HuH-7.5 (cell line): ENCODE data around the gene INTS7.

ENCODE experiments used
- DNase-seq: peaks from one replicate; pipeline ENCODE4 v3.0.0; 2011; ENCODE audit warnings: low spot score

Gene INTS7, protein sequence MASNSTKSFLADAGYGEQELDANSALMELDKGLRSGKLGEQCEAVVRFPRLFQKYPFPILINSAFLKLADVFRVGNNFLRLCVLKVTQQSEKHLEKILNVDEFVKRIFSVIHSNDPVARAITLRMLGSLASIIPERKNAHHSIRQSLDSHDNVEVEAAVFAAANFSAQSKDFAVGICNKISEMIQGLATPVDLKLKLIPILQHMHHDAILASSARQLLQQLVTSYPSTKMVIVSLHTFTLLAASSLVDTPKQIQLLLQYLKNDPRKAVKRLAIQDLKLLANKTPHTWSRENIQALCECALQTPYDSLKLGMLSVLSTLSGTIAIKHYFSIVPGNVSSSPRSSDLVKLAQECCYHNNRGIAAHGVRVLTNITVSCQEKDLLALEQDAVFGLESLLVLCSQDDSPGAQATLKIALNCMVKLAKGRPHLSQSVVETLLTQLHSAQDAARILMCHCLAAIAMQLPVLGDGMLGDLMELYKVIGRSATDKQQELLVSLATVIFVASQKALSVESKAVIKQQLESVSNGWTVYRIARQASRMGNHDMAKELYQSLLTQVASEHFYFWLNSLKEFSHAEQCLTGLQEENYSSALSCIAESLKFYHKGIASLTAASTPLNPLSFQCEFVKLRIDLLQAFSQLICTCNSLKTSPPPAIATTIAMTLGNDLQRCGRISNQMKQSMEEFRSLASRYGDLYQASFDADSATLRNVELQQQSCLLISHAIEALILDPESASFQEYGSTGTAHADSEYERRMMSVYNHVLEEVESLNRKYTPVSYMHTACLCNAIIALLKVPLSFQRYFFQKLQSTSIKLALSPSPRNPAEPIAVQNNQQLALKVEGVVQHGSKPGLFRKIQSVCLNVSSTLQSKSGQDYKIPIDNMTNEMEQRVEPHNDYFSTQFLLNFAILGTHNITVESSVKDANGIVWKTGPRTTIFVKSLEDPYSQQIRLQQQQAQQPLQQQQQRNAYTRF

DNA sequence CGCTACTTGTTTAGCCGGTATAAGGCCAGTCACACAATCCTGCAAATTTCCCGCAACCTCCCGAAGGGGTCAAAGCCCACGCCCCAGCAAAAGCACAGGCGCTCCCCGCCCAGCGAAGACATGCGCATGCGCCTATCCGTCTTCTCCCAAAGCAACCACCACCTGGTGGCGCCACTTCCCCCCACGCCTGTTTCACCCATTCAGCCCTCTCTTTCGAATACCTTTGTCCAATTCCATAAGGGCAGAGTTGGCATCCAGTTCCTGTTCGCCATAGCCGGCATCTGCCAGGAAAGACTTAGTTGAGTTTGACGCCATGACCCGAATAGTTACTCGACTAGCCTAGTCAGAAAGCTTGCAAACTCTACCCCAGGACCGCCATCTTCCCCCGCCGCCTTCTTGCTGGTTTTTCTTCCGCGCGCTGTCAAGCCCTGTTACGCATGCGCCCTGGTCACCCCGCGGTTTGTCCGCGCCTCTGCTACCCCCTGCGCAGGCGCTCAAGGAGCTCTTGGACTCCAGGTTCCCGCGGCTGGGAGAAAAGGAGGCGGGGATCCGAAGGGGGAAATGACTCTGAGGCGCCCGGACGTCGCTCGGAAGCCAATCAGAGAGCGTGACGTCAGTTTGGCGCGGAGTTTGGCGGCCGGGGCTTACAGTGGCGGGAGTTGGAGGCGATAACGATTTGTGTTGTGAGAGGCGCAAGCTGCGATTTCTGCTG is at the start of gene INTS7, which contains the start of gene DTL:
Gene INTS7, minus strand, starts transcription at position 435 of the 712 bp plus-strand sequence. Its CDS starts 120 bp downstream, at position 315.
Gene DTL, plus strand, starts transcription at position 626 of the 712 bp plus-strand sequence. CDS start 143 bp downstream, outside the sequence.
- DNase-seq = peak; percentile 83

DNA sequence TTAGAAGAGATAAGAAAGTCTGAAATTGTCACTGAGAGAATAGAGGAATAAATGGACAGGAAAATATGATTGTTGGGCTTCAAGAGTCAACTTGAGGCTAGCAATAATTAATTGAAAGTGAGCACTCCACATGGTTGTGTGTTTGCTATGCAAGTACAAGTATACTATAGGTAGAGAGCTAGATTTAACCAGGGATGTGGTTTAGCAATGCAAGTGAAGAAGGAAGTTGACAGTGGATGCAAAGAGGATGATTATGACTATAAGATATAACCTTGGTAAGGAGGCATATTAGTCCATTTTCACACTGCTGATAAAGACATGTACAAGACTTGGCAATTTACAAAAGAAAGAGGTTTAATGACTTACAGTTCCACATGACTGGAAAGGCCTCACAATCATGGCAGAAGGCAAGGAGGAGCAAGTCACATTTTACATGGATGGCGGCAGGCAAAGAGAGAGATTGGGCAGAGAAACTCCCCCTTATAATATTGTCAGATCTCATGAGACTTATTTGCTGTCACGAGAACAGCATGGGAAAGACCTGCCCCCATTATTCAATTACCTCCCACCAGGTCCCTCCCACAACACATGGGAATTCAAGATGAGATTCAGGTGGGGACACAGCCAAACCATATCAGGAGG is 47.5 kb upstream of the INTS7 start:
- DNase-seq = no peak

DNA sequence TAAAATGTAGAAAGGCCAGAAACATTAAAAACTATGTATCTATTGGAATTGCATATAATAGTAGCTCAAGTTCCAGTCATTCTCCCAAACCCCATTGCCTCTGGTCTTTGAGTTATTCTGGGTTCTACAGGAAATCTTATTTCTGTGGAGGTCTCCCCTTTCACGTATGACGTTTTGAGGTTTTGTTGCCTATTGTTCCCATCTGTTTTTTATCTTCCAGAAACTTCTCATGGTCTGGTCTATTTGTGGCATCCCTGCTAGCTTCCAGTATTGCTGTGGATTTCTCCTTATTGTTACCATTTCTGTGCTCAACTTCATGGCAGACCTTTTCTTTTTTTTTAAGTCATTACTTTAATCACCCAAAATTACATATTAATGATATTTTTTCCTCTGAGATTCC is 43.5 kb upstream of the INTS7 start:
- no peak for DNase-seq

DNA sequence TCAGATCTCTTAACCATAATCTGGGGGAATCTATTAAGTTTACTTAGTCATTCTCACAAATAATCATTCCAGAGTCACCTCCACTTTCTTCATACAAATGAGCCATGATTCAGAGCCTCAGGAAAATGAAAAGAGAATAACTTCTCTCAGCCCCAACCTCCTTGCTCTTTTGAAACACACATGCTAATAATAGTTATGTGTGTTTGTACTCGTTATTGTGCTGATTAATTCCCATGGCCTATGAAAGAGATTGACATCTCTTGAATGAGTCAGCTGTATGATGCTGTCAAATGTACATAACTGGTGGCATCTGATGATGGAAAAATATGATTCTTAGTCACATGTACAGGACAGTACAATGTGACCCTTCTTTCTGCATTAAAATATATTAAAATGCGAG is 41.7 kb upstream of the INTS7 start:
- no peak for DNase-seq

DNA sequence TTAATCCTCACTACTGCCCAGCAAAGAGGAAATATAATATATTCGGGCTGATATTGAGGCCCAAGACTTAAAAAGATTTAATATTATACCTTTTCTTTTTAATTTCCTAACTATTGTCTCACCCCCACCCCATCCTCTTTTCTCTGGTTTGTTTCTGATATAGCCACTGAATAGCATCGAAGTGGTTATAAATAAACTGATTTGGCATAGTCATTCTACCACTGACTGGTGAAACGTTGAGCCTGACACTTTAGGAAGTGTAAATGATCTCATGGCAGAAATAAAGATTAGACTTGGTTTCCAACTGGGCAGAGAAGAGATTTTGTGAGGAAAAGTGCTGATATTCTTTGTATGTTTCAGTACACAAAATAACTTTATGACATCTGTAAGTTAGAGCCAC is 39.5 kb upstream of the INTS7 start:
- no peak for DNase-seq

DNA sequence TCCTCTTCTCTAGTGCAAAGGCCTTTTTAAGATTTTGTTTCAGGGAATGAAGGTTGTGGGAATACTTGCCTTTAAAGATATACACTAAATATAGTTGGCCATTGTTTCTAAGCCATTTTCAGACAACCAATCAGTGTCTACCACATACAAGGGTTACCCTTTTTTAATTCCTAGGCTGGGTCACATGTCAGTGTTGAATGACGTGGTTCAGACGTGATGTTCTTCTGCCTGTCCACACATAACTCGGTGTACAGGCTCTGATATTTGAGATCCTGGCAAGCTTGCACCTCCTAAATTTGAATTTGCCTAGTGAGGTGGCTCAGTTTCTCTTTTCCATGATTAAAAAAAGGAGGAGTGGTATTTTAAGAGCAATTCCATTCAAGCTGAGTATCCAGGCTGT is 39.0 kb upstream of the INTS7 start:
- no peak for DNase-seq

DNA sequence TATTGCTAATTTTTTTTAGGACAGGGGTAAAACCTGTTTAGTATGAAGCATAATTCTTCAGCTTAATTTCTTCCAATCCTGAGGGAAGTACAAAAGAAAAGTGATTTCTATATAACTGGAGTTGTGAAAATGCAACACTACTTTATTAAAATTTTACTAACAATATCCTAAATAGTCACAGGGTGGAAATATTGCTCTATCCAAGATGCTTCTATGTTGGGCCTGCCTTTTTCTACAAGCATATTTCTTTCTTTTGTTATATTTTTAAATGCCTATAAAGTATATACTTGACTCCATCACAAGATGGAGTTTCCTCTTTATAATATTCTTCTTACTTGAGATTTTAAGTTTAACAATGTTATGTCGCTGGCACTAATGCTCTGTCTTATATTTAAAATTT is 38.1 kb upstream of the INTS7 start:
- DNase-seq = no peak

DNA sequence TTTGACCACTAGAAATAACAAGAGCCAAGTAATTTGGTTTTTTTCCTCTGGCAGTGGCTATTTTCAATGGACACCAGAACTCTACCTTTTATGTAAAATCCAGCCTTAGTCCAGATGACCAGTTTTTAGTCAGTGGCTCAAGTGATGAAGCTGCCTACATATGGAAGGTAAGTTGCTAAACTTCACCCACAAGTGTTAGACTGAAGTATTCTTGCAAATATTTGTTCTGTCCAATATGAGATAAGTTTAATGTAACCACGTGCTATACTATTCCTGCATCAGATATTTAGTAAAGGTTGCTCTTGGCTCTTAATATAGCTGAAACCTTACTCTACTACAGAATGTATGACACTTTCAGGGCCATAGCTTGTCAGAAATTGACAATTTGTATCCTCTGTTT is 36.7 kb upstream of the INTS7 start:
- DNase-seq = no peak

DNA sequence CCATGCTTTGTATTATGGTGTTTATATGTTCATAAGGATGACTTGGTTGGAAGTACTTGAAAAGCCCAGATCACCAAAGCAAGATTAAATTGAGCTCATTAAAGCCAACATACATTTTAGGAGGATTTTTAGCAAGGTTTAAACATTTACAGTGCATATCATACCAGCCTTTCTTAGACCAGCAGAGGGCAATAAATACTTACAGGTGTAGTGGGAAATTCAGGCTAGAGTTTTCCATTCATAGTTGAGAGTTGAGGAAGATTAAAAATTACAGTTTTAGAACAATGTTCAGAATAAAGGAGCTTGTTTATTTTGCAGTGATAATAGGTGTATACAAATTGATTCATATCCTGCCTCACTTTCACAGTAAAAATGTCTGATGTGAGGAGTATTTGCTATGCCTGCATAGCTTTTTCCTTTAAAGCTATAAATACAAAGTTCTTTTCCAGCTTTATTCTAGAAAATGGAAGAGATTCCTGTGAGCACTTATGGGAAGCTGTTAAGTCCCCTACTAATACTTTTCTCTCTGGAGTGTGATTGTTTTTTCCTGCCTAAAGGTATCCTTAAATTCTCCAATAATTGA is 35.5 kb upstream of the INTS7 start:
- no peak for DNase-seq

DNA sequence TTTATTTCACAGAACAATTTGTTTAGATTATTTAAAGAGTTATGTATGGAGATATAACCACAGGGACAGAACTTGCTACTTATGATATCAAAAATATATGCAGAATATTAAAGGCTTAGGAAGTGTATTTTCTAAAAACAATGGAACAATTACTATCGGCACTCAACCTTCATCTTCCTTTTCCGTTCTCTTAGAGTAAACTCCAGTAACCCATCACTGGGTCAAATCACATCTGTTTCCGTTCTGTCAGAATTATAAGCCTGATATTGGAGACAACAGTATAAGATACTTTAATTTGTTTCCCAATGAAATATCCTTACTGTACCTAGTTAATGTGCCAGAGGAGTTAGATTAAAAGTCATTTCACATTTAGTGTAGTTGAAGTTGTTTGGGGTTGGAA is 32.4 kb upstream of the INTS7 start:
- DNase-seq = no peak

DNA sequence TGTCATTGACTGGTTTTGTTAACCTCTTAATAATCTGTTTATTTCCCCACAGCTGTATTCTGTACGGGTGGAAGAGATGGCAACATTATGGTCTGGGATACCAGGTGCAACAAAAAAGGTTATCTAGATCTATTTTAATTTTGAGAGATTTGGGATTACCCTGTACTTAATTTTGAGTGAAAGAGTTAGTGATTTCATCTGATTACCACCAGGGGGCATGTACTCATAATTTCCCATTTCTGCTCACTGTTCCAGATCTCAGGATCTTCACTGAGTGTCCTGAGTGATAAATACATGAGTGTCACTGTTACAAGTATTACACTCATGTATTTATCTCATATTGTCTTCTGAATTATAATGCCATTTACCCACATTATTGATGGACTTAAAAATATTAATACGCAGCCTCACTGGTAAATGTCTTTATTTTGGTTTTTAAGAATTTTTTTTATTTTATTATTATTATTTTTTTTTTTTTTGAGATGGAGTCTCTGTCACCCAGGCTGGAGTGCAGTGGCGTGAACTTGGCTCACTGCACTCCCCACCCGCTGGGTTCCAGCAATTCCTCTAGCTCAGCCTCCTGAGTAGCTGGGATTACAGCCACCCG is 27.6 kb upstream of the INTS7 start:
- no peak for DNase-seq

DNA sequence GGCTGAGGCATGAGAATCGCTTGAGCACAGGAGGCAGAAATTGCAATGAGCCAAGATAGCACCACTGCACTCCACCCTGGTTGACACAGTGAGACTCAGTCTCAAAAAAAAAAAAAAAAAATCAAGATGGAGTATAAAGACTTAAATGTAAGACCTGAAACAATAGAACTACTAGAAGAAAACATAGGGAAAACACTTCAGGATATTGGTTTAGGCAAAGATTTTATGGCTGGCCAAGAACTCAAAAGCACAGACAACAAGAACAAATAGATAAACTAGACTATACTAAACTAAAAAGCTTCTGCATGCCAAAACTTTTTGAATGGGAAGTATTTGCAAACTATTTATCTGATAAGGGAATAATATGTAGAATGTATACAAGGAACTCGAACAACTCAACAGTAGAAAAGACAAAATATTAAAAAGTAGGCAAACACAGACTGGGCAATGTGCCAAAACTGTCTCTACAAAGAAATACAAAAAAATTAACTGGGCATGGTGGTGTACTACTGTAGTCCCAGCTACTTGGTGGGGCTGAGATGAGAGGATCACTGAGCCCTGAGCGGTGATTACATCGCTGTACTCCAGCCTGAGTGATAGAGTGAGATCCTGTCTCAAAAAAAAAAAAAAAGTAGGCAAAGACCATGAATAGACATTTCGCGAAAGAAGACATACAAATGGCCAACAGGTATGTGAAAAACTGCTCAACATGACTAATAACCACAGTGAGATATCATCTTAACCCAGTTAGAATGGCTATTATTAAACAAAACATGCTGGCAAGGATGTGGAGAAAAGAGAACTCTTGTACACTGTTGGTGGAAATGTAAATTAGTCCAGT is 25.5 kb upstream of the INTS7 start:
- no peak for DNase-seq

DNA sequence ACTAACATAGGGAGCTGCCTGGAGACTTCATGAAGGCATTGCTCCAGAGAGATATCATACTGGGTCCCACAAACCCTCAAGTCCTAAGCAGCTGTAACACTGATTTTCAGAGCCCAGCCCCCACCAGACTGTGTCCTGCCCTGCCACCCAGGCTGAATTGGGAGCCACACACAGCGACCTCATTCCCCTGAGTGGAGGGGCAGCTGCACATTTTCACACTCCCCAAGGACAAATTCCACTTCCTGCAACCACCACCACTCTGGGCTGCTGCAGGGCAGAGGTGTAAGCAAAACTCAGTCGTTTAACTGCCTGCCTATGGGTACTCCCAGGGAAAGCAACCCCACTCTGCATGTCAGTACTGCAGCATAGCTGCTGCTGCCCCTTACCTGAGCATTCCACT is 20.0 kb upstream of the INTS7 start:
- no peak for DNase-seq

DNA sequence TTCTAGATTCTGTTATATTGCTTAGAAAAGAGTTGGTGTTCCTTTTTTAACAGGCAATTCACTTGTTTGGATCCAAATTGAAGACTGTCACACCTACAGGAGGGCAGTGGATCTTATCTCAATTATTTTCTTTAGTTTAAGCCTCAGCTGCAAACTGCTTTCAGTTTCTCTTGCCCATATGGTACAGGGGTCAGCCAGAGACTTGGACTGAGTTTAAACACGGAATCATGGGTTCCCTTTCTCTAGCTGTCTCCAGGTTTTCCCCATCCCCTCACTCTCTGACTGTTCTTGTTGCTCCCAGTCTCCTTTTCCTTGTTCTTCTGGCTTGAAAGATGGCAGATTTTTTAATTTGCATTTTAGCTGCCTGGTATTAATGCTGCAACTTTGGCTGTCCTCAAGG is 18.6 kb upstream of the INTS7 start:
- no peak for DNase-seq

DNA sequence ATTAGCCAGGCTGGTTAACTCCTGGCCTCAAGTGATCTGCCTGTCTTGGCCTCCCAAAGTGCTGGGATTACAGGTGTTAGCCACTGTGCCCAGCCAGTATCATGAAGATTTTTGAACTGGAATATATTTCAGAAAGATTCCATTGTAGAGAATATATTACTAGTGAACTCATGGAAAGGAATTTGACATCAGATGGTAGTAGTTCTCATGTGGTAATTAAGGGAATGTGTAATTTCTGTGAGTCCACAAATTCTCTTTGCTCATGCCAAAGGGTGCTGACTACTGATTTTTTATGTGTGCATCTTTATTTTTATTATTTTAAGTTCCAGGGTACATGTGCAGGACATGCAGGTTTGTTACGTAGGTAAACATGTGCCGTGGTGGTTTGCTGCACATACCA is 10.6 kb upstream of the INTS7 start:
- DNase-seq = no peak

DNA sequence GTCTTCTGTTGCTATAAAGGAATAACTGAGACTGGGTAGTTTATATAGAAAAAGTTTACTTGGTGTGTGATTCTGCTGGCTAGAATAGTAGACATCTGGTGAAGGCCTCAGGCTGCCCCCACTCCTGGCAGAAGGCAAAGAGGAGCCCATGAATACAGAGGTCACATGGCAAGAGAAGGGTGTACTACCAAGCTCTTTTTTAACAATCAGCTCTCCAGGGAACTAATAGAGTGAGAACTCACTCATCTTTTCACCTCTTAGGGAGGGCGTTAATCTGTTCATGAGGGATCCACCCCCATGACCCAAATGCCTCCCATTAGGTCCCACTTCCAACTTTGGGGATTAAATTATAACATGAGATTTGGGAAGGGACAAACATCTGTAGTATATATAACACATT is 9.5 kb upstream of the INTS7 start:
- no peak for DNase-seq

DNA sequence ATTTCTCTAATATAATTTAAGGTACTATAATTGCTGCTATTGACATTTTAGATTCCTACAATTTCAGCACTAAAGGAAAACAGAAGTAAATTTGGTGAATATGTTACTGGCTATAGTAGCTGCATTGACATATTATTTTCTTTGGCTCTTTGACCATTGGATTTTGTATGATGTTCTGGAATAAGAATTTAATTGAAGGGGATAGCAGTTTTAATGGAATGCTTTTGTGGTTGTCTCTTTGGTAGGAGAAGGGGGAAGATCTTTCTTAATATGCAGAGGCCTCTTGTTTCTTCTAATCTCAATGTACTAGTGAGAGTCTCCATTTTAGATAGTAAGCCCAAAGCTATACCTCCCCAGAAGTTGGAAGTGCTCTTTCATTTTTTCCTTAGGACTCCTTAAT is 7.1 kb upstream of the INTS7 start:
- DNase-seq = no peak

DNA sequence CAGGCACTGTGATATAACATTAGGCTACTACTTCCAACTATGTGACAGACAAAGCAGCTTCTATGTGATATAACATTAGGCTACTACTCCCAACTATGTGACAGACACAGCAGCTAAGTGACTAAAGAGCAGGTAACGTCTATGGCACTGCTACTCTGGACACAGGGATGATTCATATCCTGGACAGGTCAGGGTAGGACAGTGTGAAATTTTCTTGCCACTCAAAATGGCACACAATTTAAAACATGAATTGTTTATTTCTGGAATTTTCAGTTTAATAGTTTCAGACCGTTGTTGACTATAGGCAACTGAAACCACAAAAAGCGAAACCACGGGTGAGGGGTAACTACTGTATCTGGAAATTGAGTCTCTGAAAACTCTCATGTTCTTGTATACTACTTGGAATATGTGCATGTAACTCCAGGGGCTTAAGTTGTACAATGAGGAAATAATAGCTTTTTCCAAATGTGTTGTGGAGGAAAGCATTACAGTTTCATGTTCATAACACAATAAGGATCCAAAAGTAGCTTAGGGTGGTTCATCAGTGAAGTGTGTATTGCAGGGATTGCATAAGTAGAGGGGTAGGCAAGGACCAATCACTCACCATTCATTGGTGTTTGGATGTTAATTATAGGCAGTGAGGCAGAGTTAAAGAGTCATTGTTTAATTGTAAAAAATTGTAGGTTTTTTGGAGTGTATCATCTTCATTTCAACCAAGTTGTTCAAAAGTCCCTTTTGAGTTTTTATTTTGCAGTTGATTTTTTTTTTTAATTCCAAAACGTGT is 5.5 kb upstream of the INTS7 start:
- DNase-seq = no peak

DNA sequence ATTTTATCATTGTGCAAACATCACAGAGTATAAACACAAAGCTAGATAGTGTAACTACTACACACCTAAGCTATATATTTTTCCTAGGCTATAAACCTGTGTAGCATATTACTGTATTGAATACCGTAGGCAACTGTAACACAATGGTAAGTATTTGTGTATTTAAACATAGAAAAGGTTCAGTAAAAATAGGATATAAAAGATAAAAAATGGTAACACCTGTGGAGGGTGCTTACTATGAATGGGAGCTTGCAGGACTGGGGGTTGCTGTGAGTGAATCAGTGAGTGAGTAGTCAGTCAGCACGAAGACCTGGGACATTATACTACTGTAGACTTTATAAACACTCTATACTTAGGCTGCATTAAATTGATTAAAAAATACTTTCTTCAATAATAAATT is 4.3 kb upstream of the INTS7 start:
- no peak for DNase-seq
